AG09319 (cell line): ENCODE results near the gene LOXHD1.

Experiments
- DNase-seq: peaks from one replicate; pipeline ENCODE4 v3.0.0-alpha.2; 2010; ENCODE audit warnings: low read depth; ENCODE audit errors: extremely low read depth
- TF ChIP-seq, protein P1 (sequence below): IDR thresholded peaks from 2 replicates; pipeline ENCODE4 v1.5.1; 2011; ENCODE audit warnings: low read depth, mild to moderate bottlenecking, inconsistent platforms, low read length, moderate library complexity

Gene LOXHD1

GRCh38 chr18:46621111-46621766 is 35.8 kb downstream of the LOXHD1 start:
- TF ChIP-seq, protein P1, sequence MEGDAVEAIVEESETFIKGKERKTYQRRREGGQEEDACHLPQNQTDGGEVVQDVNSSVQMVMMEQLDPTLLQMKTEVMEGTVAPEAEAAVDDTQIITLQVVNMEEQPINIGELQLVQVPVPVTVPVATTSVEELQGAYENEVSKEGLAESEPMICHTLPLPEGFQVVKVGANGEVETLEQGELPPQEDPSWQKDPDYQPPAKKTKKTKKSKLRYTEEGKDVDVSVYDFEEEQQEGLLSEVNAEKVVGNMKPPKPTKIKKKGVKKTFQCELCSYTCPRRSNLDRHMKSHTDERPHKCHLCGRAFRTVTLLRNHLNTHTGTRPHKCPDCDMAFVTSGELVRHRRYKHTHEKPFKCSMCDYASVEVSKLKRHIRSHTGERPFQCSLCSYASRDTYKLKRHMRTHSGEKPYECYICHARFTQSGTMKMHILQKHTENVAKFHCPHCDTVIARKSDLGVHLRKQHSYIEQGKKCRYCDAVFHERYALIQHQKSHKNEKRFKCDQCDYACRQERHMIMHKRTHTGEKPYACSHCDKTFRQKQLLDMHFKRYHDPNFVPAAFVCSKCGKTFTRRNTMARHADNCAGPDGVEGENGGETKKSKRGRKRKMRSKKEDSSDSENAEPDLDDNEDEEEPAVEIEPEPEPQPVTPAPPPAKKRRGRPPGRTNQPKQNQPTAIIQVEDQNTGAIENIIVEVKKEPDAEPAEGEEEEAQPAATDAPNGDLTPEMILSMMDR: no peak
- no peak for DNase-seq

GRCh38 chr18:46619559-46619958 is 37.5 kb downstream of the LOXHD1 start:
- DNase-seq: no peak
- TF ChIP-seq, protein P1: no peak

- no peak for DNase-seq
- TF ChIP-seq, protein P1: no peak
Measured at GRCh38 chr18:46615720-46616119, 41.3 kb downstream of the LOXHD1 start.

DNA sequence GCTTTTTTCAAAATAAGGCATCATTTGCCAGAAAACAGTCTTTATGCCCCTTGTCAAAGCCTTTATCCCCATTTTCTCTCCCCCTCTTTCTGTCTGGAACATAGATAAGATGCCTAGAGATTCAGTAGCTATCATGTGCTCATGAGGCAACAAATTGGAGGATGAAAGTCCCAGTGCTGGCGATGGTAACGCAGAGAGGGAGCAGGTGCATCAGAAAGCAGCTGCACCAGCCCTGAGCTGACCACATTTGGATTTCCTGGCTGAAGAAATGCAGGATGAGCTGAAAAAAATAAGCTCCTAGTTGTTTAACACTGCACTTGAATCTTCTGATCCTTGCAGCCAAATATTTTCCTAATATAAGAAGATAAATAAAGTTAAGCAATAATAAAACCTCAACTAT is 48.0 kb downstream of the LOXHD1 start:
- no peak for DNase-seq
- TF ChIP-seq, protein P1: no peak

DNA sequence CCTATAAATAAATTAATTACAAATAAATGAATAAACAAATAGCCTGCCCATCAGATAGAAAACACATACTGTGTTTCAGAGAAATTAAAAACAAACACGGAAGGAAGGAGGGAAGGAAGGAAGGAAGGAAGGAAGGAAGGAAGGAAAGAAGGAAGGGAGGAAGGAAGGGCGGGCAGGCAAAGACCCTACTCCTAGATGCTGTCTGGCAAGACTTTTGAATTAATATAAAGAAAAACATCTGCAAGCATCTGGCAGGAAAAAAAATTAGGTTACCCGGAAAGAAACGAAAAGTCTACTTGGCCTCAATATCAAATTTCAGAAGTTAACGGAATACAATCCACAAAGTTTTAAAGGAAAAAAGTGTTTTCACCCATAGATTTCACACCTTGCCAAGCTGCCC is 49.1 kb downstream of the LOXHD1 start:
- TF ChIP-seq, protein P1: no peak
- no peak for DNase-seq

GRCh38 chr18:46601141-46601805 is 55.7 kb downstream of the LOXHD1 start:
- TF ChIP-seq, protein P1: no peak
- no peak for DNase-seq

- DNase-seq: no peak
- TF ChIP-seq, protein P1: no peak
Measured at GRCh38 chr18:46596119-46596518, 60.9 kb downstream of the LOXHD1 start.
